ENCODE data around the gene FGF14.

- TF ChIP-seq CTCF (IDR thresholded peaks at IDR 0.05) (no peak), ZFX (IDR thresholded peaks at IDR 0.05; ENCODE audit: borderline replicate concordance) (no peak)
These were observed 174.1 kb downstream of the FGF14 start for GRCh38 chr13:102227741-102228140.

All from 22Rv1 (cell line).